ENCODE data around the gene SH3RF1. TPM values are rescaled to one million over a fixed set of nuclear protein-coding genes. Genes with fewer than 3 reads are reported as not detected.
A peak's percentile ranks its signal among the peaks of the same experiment; 100 is the strongest.
"Not testable (repeated sequence)": the region's sequence is repeated elsewhere in the genome, so short reads cannot be mapped to it uniquely, and the experiment has no call there.

The SH3RF1 gene
- total and polyA plus RNA-seq, 8 donors: 4.0 to 30.6 (median 12.7) TPM

DNA sequence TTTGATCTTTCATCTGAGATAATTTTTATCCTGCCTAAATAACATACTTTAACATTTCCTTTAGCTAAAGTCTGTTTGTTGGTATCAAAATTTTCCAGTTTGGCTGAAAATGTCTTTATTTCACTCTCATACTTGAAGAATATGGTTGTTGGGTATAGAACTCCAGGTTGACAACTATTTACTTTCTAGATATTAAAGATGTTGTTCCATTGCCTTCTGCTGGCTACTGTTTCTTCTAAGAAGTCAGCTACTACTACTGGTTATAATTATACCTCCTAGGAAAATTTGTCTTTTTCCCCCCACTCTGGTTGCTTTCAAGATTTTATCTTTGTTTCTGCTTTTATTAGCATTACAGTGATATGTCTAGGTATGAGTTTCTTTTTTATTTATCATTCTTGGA lies 75.7 kb downstream of the SH3RF1 start:
- Histone ChIP-seq H3K4me3 (no peak overlapping the region), H3K9me3 (no peaks in the 10 kb centered on the region), H3K27me3 (no peaks in the 10 kb centered on the region), H3K27ac (no peak overlapping the region), H3K36me3 (no peaks in the 10 kb centered on the region), H3K4me1 (peaks cover 0 to under 1% (median 0%) of the 10 kb centered on the region in 3 donors)
- FAIRE-seq (no peak), DNase-seq (no peak), ATAC-seq (no peak)
- intact Hi-C loops (cut with DNase I): no loop called here
- TF ChIP-seq, protein P1, sequence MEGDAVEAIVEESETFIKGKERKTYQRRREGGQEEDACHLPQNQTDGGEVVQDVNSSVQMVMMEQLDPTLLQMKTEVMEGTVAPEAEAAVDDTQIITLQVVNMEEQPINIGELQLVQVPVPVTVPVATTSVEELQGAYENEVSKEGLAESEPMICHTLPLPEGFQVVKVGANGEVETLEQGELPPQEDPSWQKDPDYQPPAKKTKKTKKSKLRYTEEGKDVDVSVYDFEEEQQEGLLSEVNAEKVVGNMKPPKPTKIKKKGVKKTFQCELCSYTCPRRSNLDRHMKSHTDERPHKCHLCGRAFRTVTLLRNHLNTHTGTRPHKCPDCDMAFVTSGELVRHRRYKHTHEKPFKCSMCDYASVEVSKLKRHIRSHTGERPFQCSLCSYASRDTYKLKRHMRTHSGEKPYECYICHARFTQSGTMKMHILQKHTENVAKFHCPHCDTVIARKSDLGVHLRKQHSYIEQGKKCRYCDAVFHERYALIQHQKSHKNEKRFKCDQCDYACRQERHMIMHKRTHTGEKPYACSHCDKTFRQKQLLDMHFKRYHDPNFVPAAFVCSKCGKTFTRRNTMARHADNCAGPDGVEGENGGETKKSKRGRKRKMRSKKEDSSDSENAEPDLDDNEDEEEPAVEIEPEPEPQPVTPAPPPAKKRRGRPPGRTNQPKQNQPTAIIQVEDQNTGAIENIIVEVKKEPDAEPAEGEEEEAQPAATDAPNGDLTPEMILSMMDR (IDR thresholded peaks at IDR 0.05): no peak

DNA sequence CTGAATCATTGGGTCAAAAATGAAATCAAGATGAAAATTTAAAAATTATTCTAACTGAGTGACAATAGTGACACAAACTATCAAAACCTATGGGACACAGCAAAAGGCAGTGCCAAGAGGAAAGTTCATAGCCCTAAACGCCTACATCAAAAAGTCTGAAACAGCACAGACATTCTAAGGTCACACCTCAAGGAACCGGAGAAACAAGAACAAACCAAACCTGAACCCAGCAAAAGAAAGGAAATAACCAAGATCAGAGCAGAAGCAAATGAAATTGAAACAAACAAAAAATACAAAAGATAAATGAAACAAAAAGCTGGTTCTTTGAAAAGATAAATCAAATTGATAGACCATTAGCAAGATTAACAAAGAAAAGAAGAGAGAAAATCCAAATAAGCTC lies 80.8 kb downstream of the SH3RF1 start:
- FAIRE-seq: peak; percentile 17
- H3K36me3 ChIP-seq; H3K27ac ChIP-seq; intact Hi-C loops (cut with DNase I); H3K4me3 ChIP-seq; ATAC-seq; DNase-seq; H3K27me3 ChIP-seq; H3K9me3 ChIP-seq: not testable (repeated sequence)
- H3K4me1 ChIP-seq: peaks cover 0 to 12% (median 8%) of the 10 kb centered on the region in 3 donors
- 80 to 87% methylated on average over 2 of the region's 2 CpGs for WGBS, 2 donors

DNA sequence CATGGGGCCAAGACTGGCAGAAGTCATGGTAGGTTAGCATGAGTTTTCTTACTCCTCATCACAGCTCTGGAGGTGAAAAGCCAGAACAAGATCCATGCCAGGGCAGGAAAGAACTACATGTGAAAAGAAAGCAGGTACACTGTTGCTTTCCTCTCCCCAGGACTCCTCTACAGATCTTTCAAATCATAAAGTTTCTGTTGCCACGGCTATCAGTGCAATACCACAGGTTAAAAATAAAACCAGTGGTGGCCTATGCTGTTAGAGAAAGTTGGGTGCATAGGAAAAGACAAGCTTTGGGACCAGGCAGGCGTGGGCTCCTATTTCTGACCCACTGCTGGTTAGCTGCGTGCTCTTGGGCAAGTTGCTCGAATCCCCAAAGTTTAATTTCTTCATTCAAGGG lies 81.4 kb downstream of the SH3RF1 start:
- DNase-seq (no peak), ATAC-seq (no peak), FAIRE-seq (no peak)
- H3K4me3 ChIP-seq: no peak overlapping the region
- no peaks in the 10 kb centered on the region for H3K9me3 ChIP-seq
- intact Hi-C loops (cut with DNase I): no loop called here
- 85 to 89% methylated on average over 4 of the region's 4 CpGs for WGBS, 2 donors
- no peaks in the 10 kb centered on the region for H3K36me3 ChIP-seq
- TF ChIP-seq, protein P1 (IDR thresholded peaks at IDR 0.05): no peak
- no peaks in the 10 kb centered on the region for H3K27me3 ChIP-seq
- H3K4me1 ChIP-seq: peaks cover 0 to 15% (median 8%) of the 10 kb centered on the region in 3 donors
- no peak overlapping the region for H3K27ac ChIP-seq

DNA sequence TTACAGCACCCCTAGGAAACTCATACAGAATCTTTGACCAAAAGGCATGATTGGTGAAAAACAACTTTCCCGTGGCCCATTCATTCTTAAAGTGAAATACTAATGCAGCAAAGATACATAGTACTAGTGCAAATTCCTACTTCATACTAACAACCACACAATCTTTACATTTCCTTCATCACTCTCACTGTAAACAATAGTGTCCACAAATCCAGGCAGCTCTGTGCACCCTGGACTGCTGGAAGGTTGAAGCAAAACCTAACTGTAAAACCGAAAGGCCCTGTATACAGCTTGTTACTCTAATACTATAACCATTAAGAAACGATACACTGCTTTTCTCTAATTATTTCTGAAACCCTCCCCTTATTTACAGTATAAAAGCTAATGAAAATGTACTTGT lies 82.6 kb downstream of the SH3RF1 start:
- Histone ChIP-seq H3K27me3 (no peaks in the 10 kb centered on the region), H3K4me1 (peaks cover 0 to 24% (median 8%) of the 10 kb centered on the region in 3 donors), H3K9me3 (no peaks in the 10 kb centered on the region), H3K27ac (no peak overlapping the region), H3K36me3 (no peaks in the 10 kb centered on the region), H3K4me3 (no peak overlapping the region)
- intact Hi-C loops (cut with DNase I): no loop called here
- TF ChIP-seq, protein P1 (IDR thresholded peaks at IDR 0.05): no peak
- 87 to 91% methylated on average over 3 of the region's 3 CpGs for WGBS, 2 donors
- FAIRE-seq (no peak), ATAC-seq (no peak), DNase-seq (no peak)

DNA sequence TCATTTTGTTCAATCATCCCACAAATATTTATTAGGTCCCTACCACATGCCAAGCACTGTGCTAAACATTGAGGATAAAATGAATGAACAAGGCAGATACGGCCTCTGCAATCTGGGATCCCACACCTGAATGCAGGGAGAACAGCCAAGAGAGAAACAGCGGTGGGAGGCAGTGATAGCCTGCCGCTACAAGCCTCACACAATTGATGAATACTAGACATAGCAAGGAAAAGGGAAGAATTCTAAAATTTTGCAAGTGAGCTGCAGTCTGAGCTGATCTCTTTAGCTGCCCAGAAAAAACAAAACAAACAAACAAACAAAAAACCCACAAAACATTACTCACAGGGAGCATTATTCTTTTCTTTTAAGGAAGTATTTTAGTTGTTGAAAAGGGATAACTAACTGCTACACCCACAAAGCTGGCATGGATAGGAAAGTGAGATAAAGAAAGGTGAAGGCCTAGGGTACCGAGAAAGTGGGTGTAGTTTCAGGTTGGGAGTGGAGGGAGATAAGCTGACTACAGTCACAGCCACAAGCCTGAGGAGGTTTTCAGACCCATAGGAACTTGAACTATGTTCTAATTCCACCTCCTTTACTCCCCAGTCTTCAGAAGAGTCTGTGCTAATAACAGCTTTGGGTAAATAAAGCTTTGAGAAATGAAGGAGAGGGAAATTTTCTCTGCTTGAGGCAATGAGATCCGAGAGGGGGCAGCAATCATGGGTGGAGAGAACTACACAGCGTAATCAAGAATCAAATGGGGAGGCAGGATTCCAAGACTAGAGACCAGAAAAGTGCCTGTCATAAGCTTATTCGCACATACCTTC lies 85.4 kb downstream of the SH3RF1 start:
- ATAC-seq (peak in 3 of 4 donors; percentile 45 to 67 (median 60)), DNase-seq (no peak), FAIRE-seq (no peak)
- H3K27me3 ChIP-seq: no peaks in the 10 kb centered on the region
- no peaks in the 10 kb centered on the region for H3K9me3 ChIP-seq
- H3K4me1 ChIP-seq: peaks cover 0 to 28% (median 11%) of the 10 kb centered on the region in 3 donors
- H3K4me3 ChIP-seq: no peak overlapping the region
- peak overlapping the region in 2 of 4 donors; percentile 6 to 46 for H3K27ac ChIP-seq
- no peaks in the 10 kb centered on the region for H3K36me3 ChIP-seq
- TF ChIP-seq, protein P1 (IDR thresholded peaks at IDR 0.05): no peak
- intact Hi-C loops (cut with DNase I): no loop called here
- 48 to 51% methylated on average over 7 of the region's 7 CpGs for WGBS, 2 donors

Data from pancreas (tissue), 10 donors.